GM21528 (cell line): ENCODE measurements around the gene POMT2.
"Not testable (repeated sequence)": the region's sequence is repeated elsewhere in the genome, so short reads cannot be mapped to it uniquely, and the experiment has no call there.

ENCODE experiments used
- ATAC-seq: cut with Tn5 transposase; IDR thresholded peaks from one replicate; pipeline ENCODE4 v1.9.1; 2021; ENCODE audit warnings: mild to moderate bottlenecking, moderate library complexity; ENCODE audit not compliant: unreplicated experiment, low FRiP score

The POMT2 gene

DNA sequence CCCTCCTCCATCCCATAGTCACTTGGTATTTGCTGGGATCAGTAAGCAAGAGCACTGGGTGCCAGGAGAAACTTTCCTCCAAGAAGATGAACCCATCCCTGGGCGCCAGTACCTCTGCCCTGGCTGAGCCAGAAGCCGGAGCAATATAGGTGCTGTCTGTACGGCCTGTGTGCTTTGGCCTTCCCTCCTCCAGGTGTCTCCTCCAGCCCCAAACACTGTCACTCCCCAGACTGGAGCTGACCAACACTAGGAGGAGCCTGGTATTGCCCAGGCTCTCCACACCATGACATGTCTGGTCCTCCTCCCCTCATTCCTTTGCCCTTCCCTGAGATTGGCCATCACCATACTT lies 5.0 kb upstream of the POMT2 start:
- ATAC-seq: no peak

DNA sequence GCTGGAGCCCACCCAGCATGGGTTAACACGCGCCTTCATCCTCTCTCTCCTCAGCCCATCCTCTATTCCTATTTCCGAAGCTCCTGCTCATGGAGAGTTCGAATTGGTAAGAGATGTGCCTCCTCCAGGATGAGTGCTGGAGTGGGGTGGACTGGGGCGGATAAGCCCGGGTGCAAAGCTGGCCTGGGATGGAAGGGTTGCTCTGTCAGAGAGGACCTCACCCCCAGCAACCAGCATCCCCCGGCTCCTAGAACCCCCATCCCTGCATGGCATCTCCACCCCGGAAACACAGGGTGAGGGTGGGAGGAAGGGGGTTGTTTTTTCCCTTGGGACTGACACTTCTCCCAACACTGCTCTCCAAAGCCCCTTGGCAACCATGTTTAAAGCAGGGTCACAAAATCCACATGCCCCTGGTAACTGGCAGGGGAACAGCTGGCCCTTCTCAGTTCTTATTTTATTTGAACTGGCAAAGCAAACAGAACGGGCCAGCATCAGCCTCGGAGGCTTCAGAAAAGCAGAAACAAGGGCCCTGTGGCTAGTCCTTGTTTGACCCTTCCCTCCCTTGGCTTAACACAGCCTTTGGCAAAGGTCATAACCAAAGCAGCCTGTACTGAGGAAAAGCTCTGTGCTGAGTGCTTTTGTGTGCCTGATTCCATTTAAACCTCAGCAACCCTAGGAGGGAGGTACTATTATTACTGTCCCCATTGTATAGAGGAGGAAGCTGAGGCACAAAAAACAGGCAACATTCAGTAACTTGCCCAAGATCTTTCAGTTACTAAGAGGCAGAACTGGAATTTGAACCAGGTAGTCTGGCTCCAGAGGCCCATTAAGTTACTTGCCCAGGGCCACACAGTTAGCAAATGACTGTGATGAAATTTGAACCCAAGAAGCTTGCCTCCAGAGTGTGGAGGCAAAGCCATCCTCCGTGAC lies 4.4 kb upstream of the POMT2 start:
- ATAC-seq: no peak

DNA sequence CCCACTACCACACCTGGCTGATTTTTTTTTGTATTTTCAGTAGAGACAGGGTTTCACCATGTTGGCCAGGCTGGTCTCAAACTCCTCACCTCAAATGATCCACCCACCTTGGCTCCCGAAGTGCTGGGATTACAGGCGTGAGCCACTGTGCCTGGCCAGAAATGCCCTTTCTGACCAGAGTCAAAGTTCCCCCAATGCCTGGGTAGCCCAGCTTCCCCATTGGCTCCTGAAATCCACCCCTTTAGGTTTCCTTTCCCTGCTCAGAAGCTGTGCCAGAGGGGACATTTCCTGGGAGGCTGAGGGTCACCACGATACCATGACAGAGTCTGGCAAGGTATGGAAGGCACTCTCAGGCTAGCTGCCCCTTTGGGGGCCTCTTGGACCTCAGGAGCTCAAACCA lies 3.6 kb upstream of the POMT2 start:
- ATAC-seq: no peak

DNA sequence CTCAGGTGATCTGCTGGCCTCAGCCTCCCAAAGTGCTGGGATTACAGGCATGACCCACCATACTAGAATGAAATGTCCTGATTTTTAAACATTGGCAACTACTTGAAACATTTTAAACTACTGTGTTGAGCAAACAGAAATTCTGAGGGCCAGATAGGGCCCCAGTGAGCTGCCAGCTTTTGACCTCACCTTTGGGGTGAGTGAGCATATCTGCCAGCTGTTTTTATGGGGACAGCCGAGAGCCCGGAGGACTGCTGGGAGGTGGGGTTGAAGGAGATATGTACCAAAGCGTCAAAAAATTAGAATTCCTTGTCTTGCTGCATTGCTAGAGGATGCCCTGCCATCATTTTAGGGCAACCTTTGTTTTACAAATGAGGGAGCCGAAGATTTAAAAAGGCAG lies 2.9 kb upstream of the POMT2 start:
- ATAC-seq: no peak

- ATAC-seq: no peak
Measured at GRCh38 chr14:77322951-77323350, 2.3 kb upstream of the POMT2 start.

DNA sequence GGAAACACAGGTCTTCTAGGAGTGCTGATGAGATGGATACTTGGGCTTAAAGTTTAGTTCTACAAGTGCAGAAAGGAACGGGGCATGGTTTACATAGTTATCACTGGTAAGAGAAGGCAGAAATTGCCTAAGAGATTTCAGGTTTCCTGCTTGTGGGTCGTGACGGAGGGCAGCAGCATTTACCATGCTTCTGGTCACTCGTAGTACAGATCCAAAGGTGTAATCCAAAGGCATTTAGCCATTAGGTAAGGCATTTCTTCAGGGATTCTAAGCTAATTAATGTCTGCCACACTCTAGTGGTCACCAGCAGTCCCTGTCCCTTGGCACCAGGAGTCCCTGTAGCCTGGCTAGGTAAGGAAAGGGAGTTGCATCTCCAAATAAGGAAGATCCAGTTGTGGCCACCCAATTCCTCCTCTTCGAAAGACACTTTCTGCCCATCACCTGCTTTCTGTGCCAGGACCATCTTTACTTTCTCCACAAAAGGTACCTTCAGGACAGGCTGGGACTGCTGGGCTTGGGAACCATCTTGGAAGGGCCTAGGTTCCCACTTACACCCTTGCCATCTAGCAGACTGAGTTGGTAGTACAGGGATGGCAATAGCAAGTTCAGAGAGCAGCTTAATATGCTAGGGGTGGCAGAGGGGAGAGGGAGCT lies 1.7 kb upstream of the POMT2 start:
- no peak for ATAC-seq

GRCh38 chr14:77319422-77319821 lies 1.3 kb downstream of the POMT2 start:
- no peak for ATAC-seq

DNA sequence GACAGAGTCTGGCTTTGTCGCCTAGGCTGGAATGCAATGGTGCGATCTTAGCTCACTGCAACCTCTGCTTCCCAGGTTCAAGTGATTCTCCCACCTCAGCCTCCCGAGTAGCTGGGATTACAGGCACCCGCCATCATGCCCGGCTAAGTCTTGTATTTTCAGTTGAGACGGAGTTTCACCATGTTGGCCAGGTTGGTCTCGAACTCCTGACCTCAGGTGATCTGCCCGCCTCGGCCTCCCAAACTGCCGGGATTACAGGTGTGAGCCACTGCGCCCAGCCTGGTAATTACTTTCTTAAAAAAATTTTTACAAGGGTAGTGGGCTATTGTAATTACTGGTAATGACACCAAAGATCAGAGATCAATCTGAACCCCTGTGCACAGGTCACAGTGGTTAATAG lies 1.9 kb downstream of the POMT2 start:
- ATAC-seq: not testable (repeated sequence)

- ATAC-seq: no peak
Measured at GRCh38 chr14:77318006-77318553, 2.6 kb downstream of the POMT2 start.

GRCh38 chr14:77316872-77317301 lies 3.8 kb downstream of the POMT2 start:
- ATAC-seq: no peak

DNA sequence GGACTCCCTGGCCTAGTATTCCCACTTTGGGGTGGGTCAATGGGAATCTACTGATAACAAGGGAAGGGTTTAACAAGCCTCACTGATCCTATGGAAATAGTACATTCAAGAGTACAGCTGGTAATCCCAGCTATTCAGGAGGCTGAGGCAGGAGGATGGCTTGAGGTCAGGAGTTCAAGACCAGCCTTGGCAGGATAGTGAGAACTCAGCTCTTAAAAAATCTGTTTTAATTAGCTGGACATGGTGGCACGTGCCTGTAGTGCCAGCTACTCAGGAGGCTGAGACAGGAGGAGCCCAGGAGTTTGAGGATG lies 4.5 kb downstream of the POMT2 start:
- ATAC-seq: no peak

- no peak for ATAC-seq
Measured at GRCh38 chr14:77314539-77315457, 5.9 kb downstream of the POMT2 start.

- ATAC-seq: no peak
Measured at GRCh38 chr14:77314043-77314442, 6.6 kb downstream of the POMT2 start.

DNA sequence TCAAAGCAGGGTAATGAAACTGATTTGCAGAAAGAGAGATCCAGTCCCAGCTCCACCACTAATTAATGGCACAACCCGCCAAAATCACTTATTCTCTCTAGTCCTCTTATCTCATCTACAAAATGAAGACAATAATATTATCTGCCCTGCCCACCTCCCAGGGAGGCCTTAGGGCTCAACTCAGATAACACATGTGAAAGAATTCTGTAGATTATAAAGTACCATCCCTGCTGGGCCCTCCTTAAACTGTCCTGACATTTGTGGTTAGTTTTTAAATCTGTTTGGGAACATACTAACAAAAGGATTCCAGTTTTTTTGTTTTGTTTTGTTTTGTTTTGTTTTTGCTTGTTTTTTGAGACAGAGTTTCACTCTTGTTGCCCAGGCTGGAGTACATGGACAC lies 7.3 kb downstream of the POMT2 start:
- no peak for ATAC-seq

GRCh38 chr14:77311217-77311616 lies 9.5 kb downstream of the POMT2 start:
- ATAC-seq: no peak

GRCh38 chr14:77310026-77310425 lies 10.7 kb downstream of the POMT2 start:
- ATAC-seq: no peak

DNA sequence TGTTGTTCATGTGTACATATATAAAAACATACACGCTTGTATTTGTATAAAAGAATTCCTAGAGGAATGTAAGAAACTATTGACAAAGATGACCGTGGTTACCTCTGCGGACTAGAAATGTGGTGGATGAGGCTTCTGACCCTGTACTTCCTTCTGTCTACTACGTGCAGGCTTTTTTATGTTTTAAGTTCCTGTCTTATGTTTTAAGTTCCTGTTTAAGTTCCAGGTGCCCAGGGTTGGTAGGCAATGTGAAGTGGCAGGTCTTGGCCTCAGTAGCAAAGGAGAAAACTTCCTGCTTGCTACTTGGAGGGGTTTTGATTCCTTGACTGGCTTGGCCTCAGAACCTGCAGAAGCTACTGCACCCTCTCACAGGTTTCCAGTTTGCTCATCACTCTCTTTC lies 11.6 kb downstream of the POMT2 start:
- ATAC-seq: no peak

DNA sequence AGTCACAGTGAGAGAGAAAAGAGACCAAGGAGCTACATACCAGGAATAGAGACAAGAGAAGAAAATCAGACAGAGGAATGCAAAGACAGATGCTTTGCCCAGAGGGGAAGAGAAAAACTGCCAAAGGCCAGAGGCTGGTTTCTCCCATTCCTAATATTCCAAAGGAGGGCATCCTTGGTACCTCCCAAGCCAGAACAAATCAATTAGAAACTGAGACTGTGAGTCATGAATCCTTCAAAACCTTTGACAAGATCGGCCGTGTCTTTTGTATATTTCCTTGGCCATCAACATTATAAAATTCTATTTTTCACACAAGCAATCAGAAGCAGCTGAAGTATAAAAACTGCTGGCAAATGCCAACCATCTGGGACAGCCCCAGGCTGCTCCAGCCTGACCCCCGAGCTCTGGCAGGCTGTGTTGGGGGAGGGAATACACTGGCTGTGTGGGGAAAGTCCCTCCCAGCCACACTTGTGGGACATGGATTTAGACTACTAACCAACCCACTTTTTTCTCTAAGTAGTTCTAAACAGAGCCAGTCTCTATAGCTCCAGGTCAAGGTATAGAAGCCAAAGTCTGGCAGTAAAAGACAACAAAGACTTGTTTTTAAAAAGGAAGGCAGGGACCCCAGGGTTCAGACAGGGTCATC lies 13.7 kb downstream of the POMT2 start:
- ATAC-seq: no peak

GRCh38 chr14:77306416-77306815 lies 14.3 kb downstream of the POMT2 start:
- ATAC-seq: no peak

DNA sequence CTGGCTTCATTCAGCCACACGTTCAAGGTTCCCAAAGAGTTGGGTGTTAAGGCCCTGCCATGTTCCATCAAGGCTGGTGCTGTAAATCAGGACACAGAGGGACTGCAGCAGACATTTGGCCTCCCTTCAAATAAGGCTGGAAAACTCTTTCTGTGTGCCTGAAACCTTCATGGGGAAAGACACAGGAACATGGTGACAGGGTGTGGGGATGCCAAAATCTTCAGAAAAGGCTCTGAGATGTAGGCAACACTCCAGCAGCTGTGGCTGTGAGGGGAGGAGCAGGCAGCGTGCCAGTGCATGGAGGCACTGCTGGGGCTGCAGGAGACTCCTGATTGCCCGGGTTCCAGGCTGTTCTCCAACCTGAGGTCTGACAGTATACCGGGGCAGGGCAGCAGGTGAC lies 15.0 kb downstream of the POMT2 start:
- ATAC-seq: no peak
